Body of pancreas (tissue), 4 donors: ENCODE data around the gene DHRS7B. TPM values are rescaled to one million over a fixed set of nuclear protein-coding genes. Genes with fewer than 3 reads are reported as not detected.
"Not testable (repeated sequence)": the region's sequence is repeated elsewhere in the genome, so short reads cannot be mapped to it uniquely, and the experiment has no call there.

Source experiments
- ATAC-seq: fragments of 150-250 bp; one replicate; pipeline ENCODE4 v1.9.1; 2016
- DNase-seq, 4 donors: peaks; one replicate each; pipeline ENCODE4 v3.0.0-alpha.2; 2019
- H3K27ac ChIP-seq, 4 donors: fragments of 200-600 bp; sonication (generic); 1 replicate in 3 of 4; 2 replicates in 1 of 4; pipeline versions ENCODE4 v1.5.1 to v1.6.1; 2016 to 2019; ENCODE audit warnings: mild to moderate bottlenecking in 1 of 4, mixed read lengths in 1 of 4, moderate library complexity in 1 of 4
- H3K27me3 ChIP-seq, 2 donors: fragments of 200-600 bp; sonication (generic); one replicate each; pipeline ENCODE4 v1.6.0; 2016; ENCODE audit warnings: mild to moderate bottlenecking in 1 of 2
- H3K36me3 ChIP-seq, 2 donors: fragments of 200-600 bp; sonication (generic); replicated peaks in 1 of 2; 2 replicates each; pipeline ENCODE4 v1.5.1; 2016; ENCODE audit warnings: low read depth in 2 of 2; ENCODE audit not compliant: insufficient read depth in 1 of 2
- H3K4me1 ChIP-seq: fragments of 200-600 bp; sonication (generic); one replicate; pipeline ENCODE4 v1.6.0; 2016
- H3K4me3 ChIP-seq, 2 donors: fragments of 200-600 bp; sonication (generic); 1 replicate in 1 of 2; 2 replicates in 1 of 2; pipeline ENCODE4 v1.5.1; 2016 to 2019
- H3K9me3 ChIP-seq, 3 donors: fragments of 200-600 bp; sonication (generic); 1 replicate in 2 of 3; 2 replicates in 1 of 3; pipeline ENCODE4 v1.5.1; 2016
- POLR2A ChIP-seq, 3 donors: fragments of 450-650 bp; IDR thresholded peaks; one replicate each; pipeline ENCODE4 v1.6.1; 2016; ENCODE audit warnings: antibody characterized with exemption in 3 of 3, mild to moderate bottlenecking in 2 of 3
- WGBS, 2 donors: methylation state at CpG; one replicate each; pipeline ENCODE4 v1.1.5; 2017; 5-methylcytosine and 5-hydroxymethylcytosine counted together
- intact Hi-C: fragments of 100-400 bp; cut with DNase I; formaldehyde crosslinking; loops from one replicate; pipeline ENCODE4 v1.15.1; 2023
- total RNA-seq, 2 donors: library from RNA; depleted of rRNA; stranded (reverse); fragments of >200 nt; gene quantifications; one replicate each; pipeline ENCODE4 v1.1.0, GENCODE V29; 2016
- TF ChIP-seq, protein P1 (sequence below), 7 experiments: fragments of 450-650 bp in 4 of 7; fragments of 200-600 bp in 3 of 7; sonication (generic) in 3 of 7; IDR thresholded peaks; one replicate each; pipeline ENCODE4 v1.5.1; 2016 to 2019; ENCODE audit warnings: antibody characterized with exemption in 7 of 7

Gene DHRS7B
- total RNA-seq, 2 donors from 2014 or later: 14.0 to 14.5 TPM

DNA sequence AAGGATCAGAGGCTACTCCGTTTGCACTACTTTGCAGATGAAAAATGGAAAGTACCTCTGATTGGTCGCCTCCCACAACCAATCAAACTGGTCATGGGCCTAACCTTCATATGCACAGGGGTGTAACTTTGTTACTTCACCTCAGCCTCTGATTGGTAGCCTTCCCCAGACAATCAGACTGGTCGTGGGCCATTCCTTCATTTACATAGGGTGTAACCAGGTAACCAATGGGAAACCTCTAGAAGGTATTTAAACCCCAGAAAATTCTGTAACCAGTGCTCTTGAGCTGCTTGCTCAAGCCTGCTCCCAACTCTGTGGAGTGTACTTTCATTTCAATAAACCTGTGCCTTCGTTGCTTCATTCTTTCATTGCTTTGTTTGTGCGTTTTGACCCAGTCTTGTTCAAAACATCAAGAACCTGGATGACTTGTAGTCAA, 44.7 kb upstream of the DHRS7B start:
- 71 to 77% methylated on average over 4 to 5 of the region's 5 CpGs for WGBS, 2 donors
- intact Hi-C loops: no loop called here
- no peak for DNase-seq

DNA sequence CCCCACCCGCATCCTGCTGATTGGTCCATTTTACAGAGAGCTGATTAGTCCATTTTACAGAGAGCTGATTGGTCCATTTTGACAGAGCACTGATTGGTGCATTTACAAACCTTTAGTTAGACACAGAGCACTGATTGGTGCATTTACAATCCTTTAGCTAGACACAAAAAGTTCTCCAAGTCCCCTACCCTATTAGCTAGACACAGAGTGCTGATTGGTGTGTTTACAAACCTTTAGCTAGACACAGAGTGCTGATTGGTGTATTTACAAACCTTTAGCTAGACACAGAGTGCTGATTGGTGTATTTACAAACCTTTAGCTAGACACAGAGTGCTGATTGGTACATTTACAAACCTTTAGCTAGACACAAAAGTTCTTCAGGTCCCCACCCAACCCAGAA, 41.5 kb upstream of the DHRS7B start:
- H3K27me3 ChIP-seq, intact Hi-C loops, ATAC-seq, DNase-seq, H3K9me3 ChIP-seq, H3K36me3 ChIP-seq, H3K27ac ChIP-seq, H3K4me3 ChIP-seq, H3K4me1 ChIP-seq: not testable (repeated sequence)
- WGBS, 2 donors: 78 to 88% methylated on average over 1 of the region's 1 CpG

More for the DNA sequence above, 44.7 kb upstream of the DHRS7B start:
- no peaks in the 10 kb centered on the region for H3K4me1 ChIP-seq
- no peaks in the 10 kb centered on the region for H3K36me3 ChIP-seq
- H3K9me3 ChIP-seq: no peaks in the 10 kb centered on the region
- H3K4me3 ChIP-seq: no peak overlapping the region
- no peak for TF ChIP-seq POLR2A (IDR thresholded peaks at IDR 0.05)
- TF ChIP-seq, protein P1, sequence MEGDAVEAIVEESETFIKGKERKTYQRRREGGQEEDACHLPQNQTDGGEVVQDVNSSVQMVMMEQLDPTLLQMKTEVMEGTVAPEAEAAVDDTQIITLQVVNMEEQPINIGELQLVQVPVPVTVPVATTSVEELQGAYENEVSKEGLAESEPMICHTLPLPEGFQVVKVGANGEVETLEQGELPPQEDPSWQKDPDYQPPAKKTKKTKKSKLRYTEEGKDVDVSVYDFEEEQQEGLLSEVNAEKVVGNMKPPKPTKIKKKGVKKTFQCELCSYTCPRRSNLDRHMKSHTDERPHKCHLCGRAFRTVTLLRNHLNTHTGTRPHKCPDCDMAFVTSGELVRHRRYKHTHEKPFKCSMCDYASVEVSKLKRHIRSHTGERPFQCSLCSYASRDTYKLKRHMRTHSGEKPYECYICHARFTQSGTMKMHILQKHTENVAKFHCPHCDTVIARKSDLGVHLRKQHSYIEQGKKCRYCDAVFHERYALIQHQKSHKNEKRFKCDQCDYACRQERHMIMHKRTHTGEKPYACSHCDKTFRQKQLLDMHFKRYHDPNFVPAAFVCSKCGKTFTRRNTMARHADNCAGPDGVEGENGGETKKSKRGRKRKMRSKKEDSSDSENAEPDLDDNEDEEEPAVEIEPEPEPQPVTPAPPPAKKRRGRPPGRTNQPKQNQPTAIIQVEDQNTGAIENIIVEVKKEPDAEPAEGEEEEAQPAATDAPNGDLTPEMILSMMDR (IDR thresholded peaks at IDR 0.05): no peak
- H3K27me3 ChIP-seq: no peaks in the 10 kb centered on the region
- no peak for ATAC-seq
- no peak overlapping the region for H3K27ac ChIP-seq

DNA sequence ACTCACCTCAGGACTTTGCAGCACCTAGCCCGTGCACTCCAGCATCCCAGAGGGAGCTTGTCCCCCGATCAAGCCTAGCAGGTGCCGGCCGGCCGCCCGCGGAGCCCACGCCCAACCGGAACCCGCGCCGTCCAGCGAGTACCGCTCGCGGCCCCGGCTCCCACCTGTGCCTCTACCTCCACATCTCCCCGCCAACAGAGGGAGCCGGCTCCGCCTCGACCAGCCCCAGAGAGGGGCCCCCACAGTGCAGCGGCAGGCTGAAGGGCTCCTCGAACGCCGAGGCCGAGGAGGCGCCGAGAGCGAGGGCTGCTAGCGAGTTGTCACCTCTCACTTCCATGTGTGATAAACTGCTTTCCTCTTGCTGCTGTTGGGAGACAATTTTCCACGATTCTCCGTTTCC, 41.1 kb upstream of the DHRS7B start:
- no peak for TF ChIP-seq POLR2A (IDR thresholded peaks at IDR 0.05)
- TF ChIP-seq, protein P1 (IDR thresholded peaks at IDR 0.05): no peak
- Histone ChIP-seq H3K9me3 (no peaks in the 10 kb centered on the region), H3K36me3 (no peaks in the 10 kb centered on the region), H3K27me3 (no peaks in the 10 kb centered on the region), H3K4me3 (no peak overlapping the region), H3K4me1 (no peaks in the 10 kb centered on the region), H3K27ac (no peak overlapping the region)
- 85 to 91% methylated on average over 12 to 32 of the region's 32 CpGs for WGBS, 2 donors
- ATAC-seq (no peak), DNase-seq (no peak)
- intact Hi-C loops: no loop called here

DNA sequence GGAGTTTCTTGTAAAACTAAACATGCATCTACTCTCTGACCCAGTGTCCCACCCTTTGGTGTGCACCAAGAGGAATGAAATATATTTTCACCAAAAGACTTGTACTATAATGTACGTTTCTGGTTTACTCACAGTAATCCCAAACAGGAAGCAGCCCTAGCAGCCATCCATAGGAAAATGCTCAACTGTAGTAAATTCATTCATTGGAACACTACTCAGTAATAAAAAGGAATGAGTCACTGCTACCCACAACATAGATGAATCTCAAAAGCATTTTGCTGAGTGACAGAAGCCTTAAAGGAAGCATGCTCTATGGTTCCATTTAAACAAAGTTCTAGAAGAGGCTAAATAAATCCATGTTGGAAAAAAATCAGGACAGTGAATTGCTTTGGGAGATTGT, 37.6 kb upstream of the DHRS7B start:
- H3K9me3 ChIP-seq: no peaks in the 10 kb centered on the region
- intact Hi-C loops: no loop called here
- H3K4me3 ChIP-seq: no peak overlapping the region
- 71 to 77% methylated on average over 1 of the region's 1 CpG for WGBS, 2 donors
- no peaks in the 10 kb centered on the region for H3K4me1 ChIP-seq
- no peak overlapping the region for H3K27ac ChIP-seq
- H3K36me3 ChIP-seq: no peaks in the 10 kb centered on the region
- DNase-seq: no peak
- TF ChIP-seq, protein P1 (IDR thresholded peaks at IDR 0.05): no peak
- TF ChIP-seq POLR2A (IDR thresholded peaks at IDR 0.05): no peak
- no peaks in the 10 kb centered on the region for H3K27me3 ChIP-seq
- ATAC-seq: no peak

DNA sequence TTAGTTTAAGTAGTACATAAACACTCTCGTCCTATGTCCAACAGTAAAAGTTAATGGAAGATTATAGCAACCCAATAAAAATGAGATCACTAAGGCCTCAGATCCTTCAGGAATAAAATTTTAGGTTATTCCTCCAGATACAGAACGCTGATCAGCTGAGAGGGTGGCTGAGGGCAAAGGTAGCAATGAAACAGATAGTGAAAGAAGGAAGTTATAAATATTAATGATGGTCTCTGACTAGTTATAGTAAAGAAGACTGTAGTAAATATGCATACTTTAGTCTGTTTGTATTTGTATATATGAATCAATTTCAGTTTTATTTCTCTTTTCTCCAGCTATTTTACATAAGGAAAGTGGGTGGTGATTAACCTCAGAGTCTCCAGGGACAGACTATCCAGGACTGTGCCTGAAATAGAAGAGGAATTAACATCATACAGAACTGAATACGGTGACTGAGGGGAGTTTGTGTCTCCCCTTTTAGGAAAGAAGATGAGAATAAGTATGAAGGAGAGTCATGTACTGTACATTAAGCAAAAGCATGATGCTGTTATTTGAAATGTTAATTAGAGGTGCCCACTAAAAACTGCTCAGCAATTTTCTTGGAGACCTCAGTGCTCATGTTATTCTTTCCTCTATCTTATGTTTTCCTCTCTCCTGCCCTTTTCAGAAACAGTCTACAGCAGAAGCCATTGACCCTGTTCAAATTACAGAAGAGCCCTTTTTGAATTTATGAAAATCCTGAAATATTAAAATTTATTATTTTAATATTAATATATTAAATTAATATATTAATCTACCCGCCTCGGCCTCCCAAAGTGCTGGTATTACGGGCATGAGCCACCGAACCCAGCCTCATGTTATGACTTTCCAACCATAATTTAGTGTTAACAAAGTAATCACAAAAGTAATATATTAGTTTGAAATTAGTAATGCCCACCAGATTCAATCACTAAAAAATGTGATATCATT, 36.5 kb upstream of the DHRS7B start:
- Histone ChIP-seq H3K27ac (no peak overlapping the region), H3K36me3 (no peaks in the 10 kb centered on the region), H3K4me1 (no peaks in the 10 kb centered on the region), H3K27me3 (no peaks in the 10 kb centered on the region), H3K4me3 (no peak overlapping the region), H3K9me3 (no peaks in the 10 kb centered on the region)
- no peak for TF ChIP-seq POLR2A (IDR thresholded peaks at IDR 0.05)
- TF ChIP-seq, protein P1 (IDR thresholded peaks at IDR 0.05): no peak
- intact Hi-C loops: no loop called here
- ATAC-seq: no peak
- 77 to 79% methylated on average over 7 of the region's 7 CpGs for WGBS, 2 donors
- DNase-seq: no peak
